ENCODE results near the gene CACNA2D3.

GRCh38 chr3:54550221-54550977 lies 428.0 kb downstream of the CACNA2D3 start:
- TF ChIP-seq EZH2 (IDR thresholded peaks at IDR 0.05; ENCODE audit: borderline replicate concordance, insufficient read depth, low read length, poor library complexity, severe bottlenecking) (no peak), RAD21 (conservative IDR thresholded peaks at IDR 0.05) (no peak), POLR2AphosphoS5 (IDR thresholded peaks at IDR 0.05) (no peak), CTCF (IDR thresholded peaks at IDR 0.05; ENCODE audit: poor library complexity, severe bottlenecking) (no peak), EP300 (conservative IDR thresholded peaks at IDR 0.05; ENCODE audit: poor library complexity, severe bottlenecking) (no peak), REST (IDR thresholded peaks at IDR 0.05; ENCODE audit: borderline replicate concordance) (no peak), MXI1 (conservative IDR thresholded peaks at IDR 0.05; ENCODE audit: poor library complexity, severe bottlenecking) (no peak), SMC3 (conservative IDR thresholded peaks at IDR 0.05; ENCODE audit: poor library complexity) (no peak), TAF1 (IDR thresholded peaks at IDR 0.05; ENCODE audit: low read depth) (no peak)

Data from neural cell (in vitro differentiated cells).